ENCODE measurements around the gene CTSZ.

- no peak for TF ChIP-seq EZH2 (IDR thresholded peaks at IDR 0.05; ENCODE audit: borderline replicate concordance)
- TF ChIP-seq CTCF (IDR thresholded peaks at IDR 0.05; ENCODE audit: poor library complexity): no peak
- no peak for TF ChIP-seq EZH2phosphoT487 (IDR thresholded peaks at IDR 0.05; ENCODE audit: low read depth, severe bottlenecking, unreplicated experiment)
Observed at GRCh38 chr20:59042796-59043631, 36.0 kb upstream of the CTSZ start.
